Muscle layer of duodenum (tissue), 2 donors: ENCODE data around the gene PTPN14.
"Not testable (repeated sequence)": the region's sequence is repeated elsewhere in the genome, so short reads cannot be mapped to it uniquely, and the experiment has no call there.

Source experiments
- H3K27ac ChIP-seq: one replicate; pipeline ENCODE4 v1.7.0; 2013; ENCODE audit warnings: mild to moderate bottlenecking, low read length
- H3K27me3 ChIP-seq: one replicate; pipeline ENCODE4 v1.7.0; 2013; ENCODE audit warnings: low read depth, mild to moderate bottlenecking, control low read depth, low read length
- H3K36me3 ChIP-seq, 2 donors: one replicate each; pipeline ENCODE4 v1.7.0; 2013; ENCODE audit warnings: low read length in 2 of 2, control low read depth in 1 of 2, mild to moderate bottlenecking in 1 of 2; ENCODE audit not compliant: insufficient read depth in 2 of 2, control insufficient read depth in 1 of 2
- H3K4me1 ChIP-seq, 2 donors: one replicate each; pipeline ENCODE4 v1.7.0; 2013; ENCODE audit warnings: low read length in 2 of 2, mild to moderate bottlenecking in 2 of 2, control low read depth in 1 of 2, moderate library complexity in 1 of 2; ENCODE audit not compliant: insufficient read depth in 2 of 2, control insufficient read depth in 1 of 2
- H3K4me3 ChIP-seq, 2 donors: one replicate each; pipeline ENCODE4 v1.7.0; 2013; ENCODE audit warnings: low read length in 2 of 2, low read depth in 1 of 2, mild to moderate bottlenecking in 1 of 2
- H3K9me3 ChIP-seq, 2 donors: one replicate each; pipeline ENCODE4 v1.7.0; 2013; ENCODE audit warnings: low read length in 2 of 2, control low read depth in 1 of 2, mild to moderate bottlenecking in 1 of 2; ENCODE audit not compliant: control insufficient read depth in 1 of 2
- donor health status: healthy.

Gene PTPN14

DNA sequence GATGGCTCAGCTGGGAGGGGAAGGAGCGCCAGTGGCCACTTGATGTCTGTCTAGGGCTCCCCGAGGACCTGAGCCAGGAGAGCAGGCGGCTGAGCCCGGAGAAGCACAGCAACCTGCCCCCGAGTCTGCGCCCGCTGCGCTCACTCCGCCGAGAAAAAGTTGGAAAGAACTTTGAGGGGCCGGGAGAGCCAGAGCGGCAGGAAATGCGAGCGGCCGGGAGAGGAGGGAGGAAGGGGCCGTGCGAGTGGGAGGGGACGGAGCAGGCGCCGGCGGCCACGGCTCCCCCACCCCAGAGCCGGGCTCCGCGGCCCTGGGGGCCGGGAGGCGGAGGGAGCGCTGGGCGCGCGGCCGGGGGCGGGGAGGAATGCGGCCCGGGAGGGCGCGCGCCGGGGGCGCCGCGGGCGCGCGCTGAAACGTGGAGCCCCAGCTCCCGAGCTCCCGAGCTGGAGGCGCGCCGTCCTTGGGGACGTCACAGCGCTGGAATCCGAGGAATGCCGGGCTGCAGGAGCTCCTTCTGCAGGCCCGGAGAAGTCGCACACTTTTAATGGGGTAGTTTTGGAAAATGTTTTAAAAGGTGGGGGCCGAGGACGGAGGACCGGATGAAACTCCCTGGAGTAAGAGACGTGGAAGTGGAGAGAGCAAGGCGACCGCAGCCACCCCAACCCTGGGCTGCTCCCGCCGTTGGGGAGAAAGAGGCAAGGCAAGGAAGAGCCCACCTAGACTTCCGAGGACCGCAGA lies at the start of gene PTPN14:
PTPN14 (minus strand) TSS at position 167 of the 738 bp plus-strand sequence. CDS start 86,799 bp downstream, outside the sequence.
- Histone ChIP-seq H3K36me3 (peaks cover 0 to 6% of the 10 kb centered on the region in 2 donors), H3K9me3 (no peaks in the 10 kb centered on the region), H3K27me3 (no peaks in the 10 kb centered on the region), H3K27ac (peak within 1 kb of the TSS; percentile 97), H3K4me3 (peak within 1 kb of the TSS; percentile 83 to 85), H3K4me1 (peaks cover 6 to 12% of the 10 kb centered on the region in 2 donors)

DNA sequence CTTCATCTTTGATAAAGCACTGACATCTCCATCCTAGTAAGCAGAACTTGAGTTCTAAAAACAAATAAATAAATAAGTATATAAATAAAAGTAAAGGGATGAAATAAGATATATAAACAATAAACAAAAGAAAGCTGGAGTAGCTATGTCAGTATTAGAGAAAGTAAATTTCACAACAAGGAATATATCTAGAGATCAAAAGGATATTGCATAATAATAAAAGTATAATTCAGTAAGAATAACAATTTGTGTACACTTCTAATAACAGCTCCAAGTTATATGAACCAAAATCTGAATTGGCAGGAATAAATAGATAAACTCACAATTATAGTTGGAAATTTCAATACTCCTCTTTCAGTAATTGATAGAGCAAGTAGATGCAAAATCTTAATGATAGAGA lies 41.8 kb upstream of the PTPN14 start:
- no peak overlapping the region for H3K27ac ChIP-seq
- no peaks in the 10 kb centered on the region for H3K9me3 ChIP-seq
- H3K4me3 ChIP-seq = no peak overlapping the region
- no peaks in the 10 kb centered on the region for H3K4me1 ChIP-seq
- H3K27me3 ChIP-seq = no peaks in the 10 kb centered on the region
- no peaks in the 10 kb centered on the region for H3K36me3 ChIP-seq

DNA sequence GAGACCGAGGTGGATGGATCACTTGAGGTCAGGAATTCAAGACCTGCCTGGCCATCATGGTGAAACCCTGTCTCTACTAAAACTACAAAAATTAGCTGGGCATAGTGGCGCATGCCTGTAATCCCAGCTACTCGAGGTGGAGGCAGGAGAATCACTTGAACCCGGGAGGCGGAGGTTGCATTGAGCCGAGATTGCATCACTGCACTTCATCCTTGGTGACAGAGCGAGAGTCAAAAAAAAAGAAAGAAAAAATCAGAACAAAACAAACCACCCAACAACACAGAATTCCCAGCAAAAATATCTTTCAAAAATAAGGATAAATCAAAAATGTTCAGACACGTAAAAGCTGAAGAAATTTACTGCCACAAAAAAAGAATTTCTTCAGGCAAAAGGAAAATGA lies 40.5 kb upstream of the PTPN14 start:
- H3K9me3 ChIP-seq, H3K4me3 ChIP-seq, H3K27me3 ChIP-seq, H3K27ac ChIP-seq, H3K4me1 ChIP-seq, H3K36me3 ChIP-seq: not testable (repeated sequence)

DNA sequence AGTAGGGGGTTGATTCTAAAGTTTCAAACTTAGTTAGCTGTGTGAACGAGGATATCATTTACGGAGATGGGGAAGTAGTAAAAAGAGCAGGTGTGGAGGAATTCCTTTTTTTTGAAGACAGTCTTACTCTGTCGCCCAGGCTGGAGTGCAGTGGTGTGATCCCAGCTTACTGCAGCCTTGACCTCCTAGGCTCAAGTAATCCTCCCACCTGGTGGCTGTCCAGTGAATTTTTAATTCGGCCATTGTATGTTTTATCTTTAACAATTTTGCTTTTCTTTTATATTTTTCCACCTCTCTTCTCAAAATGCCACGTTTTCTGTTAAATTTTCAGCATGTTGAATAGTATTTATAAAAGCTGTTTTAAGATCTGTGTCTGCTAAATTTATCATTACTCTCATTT lies 39.3 kb upstream of the PTPN14 start:
- no peak overlapping the region for H3K27ac ChIP-seq
- H3K27me3 ChIP-seq = no peaks in the 10 kb centered on the region
- no peaks in the 10 kb centered on the region for H3K36me3 ChIP-seq
- no peaks in the 10 kb centered on the region for H3K9me3 ChIP-seq
- H3K4me3 ChIP-seq = no peak overlapping the region
- no peaks in the 10 kb centered on the region for H3K4me1 ChIP-seq

DNA sequence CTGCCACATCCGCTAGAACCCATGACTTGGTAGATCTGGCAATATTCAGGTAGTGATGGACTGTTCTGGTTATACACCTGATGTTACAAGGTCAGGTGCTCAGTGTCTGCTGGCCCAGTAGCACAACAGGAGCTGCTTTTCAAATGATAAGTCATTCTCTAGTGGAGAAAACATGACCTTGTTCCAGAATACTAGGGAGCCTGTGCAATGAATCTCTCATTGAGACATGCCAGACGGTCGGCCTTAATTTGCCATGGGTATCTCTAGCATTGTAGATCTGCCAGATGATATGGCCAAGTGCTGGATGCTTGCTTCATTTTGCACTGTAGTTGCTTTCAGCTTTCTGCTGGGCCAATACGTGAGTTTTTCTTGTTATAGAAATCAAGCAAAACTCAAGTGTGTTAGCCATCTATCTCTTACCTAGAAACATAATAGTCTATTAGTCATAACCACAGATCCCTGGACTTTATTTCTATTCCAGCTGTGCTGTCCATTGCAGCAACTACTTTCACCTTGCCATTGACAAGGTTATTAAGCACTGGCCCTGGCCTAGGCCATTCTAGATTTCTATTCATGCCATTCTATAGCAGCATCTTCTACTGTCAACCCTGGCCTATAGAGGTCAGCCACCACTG lies 37.7 kb upstream of the PTPN14 start:
- H3K36me3 ChIP-seq = no peaks in the 10 kb centered on the region
- H3K4me3 ChIP-seq = no peak overlapping the region
- no peaks in the 10 kb centered on the region for H3K27me3 ChIP-seq
- no peak overlapping the region for H3K27ac ChIP-seq
- H3K9me3 ChIP-seq = no peaks in the 10 kb centered on the region
- H3K4me1 ChIP-seq = no peaks in the 10 kb centered on the region

DNA sequence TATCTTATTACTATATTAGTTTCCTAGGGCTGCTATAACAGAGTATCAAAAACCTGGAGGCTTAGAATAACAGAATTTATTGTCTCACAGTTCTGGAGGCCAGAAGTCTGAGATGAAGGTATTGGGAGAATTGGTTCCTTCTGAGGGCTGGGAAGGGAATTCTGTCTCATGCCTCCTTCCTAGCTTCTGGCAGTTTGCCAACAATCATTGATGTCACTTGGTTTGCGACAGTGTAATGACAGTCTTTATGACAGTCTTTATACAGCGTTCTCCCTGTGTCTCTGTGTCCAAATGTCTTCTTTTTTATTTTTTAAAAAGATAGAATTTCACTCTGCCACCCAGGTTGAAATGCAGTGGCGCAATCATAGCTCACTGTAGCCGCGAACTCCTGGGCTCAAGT lies 35.8 kb upstream of the PTPN14 start:
- H3K9me3 ChIP-seq = no peaks in the 10 kb centered on the region
- no peaks in the 10 kb centered on the region for H3K4me1 ChIP-seq
- H3K27me3 ChIP-seq = no peaks in the 10 kb centered on the region
- H3K27ac ChIP-seq = no peak overlapping the region
- H3K36me3 ChIP-seq = no peaks in the 10 kb centered on the region
- H3K4me3 ChIP-seq = no peak overlapping the region

DNA sequence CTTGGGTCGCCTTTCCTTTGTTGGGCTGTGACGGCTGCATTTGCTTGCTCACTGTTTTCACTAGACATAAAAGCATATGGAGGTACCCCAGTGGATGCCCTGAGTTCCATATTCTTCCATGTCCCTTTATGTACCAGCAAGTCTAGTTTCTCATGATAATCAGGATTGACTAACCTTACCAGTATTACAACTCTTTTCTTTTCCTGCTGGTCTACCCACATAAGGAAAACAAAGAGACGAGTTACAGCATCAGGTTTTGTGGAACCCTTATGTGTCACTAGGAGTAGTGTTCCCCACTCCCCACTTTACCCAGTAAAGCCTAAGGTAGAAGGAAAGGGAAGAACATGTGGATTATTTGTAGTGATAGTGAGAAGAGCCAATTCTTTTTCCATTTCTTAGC lies 35.2 kb upstream of the PTPN14 start:
- Histone ChIP-seq H3K9me3 (no peaks in the 10 kb centered on the region), H3K27me3 (no peaks in the 10 kb centered on the region)

DNA sequence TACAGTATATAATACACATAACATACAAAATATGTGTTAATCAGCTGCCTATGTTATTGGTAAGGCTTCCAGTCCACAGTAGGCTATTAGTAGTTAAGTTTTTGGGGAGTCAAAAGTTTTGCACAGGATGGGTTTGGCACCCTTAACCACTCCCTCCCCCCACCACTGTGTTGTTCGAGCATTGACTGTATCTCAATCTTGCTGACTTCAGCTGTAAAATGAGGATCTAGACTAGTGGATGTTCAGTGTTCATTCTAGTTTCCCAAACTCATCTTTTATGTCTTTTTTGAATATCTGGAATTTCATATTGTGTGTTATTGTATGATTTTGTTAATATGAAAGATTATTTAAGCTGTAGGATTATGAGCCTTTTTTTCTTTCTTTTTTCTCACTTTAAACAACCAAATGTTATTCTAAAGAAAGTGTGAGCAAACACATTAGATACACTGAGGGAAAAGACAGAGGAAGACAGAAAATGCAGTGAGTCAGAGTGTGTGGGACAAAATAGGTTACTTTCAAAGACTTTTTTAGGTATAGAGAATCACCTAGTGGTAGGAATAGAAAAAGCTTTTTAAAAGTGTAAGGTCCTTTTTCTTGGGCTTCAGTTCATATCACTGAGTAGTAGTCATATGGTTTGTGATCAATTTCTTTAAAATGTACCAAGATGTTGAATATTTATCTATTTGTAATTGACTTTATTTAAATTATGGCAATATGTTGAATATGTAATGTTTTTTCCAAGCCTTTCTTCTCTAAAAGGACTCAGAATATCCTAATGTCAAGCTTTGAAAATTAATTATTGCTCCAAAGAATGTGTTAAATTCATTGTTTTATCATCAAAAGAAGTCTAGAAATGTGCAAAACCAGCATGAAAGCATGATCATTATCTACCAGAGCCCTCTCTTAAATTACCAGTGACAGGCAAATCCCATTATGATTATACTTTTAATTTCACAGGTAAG lies 33.7 kb upstream of the PTPN14 start:
- Histone ChIP-seq H3K27me3 (no peaks in the 10 kb centered on the region), H3K4me3 (no peak overlapping the region), H3K9me3 (no peaks in the 10 kb centered on the region), H3K36me3 (no peaks in the 10 kb centered on the region), H3K4me1 (no peaks in the 10 kb centered on the region), H3K27ac (no peak overlapping the region)

More for the DNA sequence above, 35.2 kb upstream of the PTPN14 start:
- H3K4me1 ChIP-seq = no peaks in the 10 kb centered on the region
- no peak overlapping the region for H3K27ac ChIP-seq
- no peak overlapping the region for H3K4me3 ChIP-seq
- H3K36me3 ChIP-seq = no peaks in the 10 kb centered on the region

DNA sequence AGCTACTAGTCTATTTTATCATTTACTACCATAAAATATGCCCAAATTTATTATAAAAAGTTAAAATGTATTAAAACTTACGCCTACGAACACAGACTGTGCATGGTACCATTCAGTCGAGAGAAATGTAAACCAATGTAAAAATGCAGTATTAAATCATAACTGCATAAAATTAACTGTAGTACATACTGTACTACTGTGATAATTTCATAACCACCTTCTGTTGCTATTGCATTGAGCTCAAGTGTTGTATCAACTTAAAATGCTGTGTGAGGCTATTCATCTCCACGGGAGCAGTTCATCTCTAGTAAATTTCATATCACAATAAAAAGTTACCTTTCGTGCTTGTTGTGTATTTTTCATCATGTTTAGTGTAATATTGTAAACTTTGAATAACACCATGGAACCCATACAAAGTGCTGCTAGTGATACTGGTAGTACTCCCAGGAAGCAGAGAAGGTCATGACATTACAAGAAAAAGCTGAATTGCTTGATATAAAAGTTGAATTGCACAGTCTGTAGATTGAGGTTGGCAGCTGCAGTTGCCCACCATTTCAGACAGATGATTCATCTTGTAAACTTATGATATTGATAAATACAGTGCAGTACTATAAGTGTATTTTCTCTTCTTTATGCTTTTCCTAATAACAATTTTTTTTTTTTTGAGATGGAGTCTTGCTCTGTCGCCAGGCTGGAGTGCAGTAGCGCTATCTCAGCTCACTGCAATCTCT lies 32.6 kb upstream of the PTPN14 start:
- no peak overlapping the region for H3K4me3 ChIP-seq
- no peaks in the 10 kb centered on the region for H3K36me3 ChIP-seq
- H3K9me3 ChIP-seq = no peaks in the 10 kb centered on the region
- no peak overlapping the region for H3K27ac ChIP-seq
- no peaks in the 10 kb centered on the region for H3K27me3 ChIP-seq
- H3K4me1 ChIP-seq = no peaks in the 10 kb centered on the region

DNA sequence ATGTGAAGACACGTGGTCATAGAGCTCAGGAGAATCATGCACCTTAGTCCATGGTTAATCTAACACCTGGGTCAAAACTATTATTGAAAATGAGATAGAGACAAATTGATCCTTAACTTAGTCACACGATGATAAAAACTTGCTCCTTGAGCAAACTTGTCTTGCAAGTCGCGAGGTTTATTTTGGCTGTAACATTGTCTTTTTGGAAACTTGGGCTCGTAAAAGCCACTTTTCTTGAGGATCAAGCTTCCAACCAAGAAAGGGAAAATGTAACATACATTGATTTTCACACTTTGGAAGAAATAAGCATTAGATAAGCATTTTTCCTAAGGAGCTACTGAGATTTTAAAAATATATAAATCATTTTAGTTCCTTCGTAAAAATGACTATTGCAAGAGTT lies 31.7 kb upstream of the PTPN14 start:
- no peaks in the 10 kb centered on the region for H3K27me3 ChIP-seq
- no peaks in the 10 kb centered on the region for H3K4me1 ChIP-seq
- no peaks in the 10 kb centered on the region for H3K9me3 ChIP-seq
- no peak overlapping the region for H3K27ac ChIP-seq
- no peaks in the 10 kb centered on the region for H3K36me3 ChIP-seq
- H3K4me3 ChIP-seq = no peak overlapping the region
